ENCODE data around the gene HIVEP3.

GRCh38 chr1:41727749-41728115 is 191.0 kb downstream of the HIVEP3 start:
- TF ChIP-seq, protein P1, sequence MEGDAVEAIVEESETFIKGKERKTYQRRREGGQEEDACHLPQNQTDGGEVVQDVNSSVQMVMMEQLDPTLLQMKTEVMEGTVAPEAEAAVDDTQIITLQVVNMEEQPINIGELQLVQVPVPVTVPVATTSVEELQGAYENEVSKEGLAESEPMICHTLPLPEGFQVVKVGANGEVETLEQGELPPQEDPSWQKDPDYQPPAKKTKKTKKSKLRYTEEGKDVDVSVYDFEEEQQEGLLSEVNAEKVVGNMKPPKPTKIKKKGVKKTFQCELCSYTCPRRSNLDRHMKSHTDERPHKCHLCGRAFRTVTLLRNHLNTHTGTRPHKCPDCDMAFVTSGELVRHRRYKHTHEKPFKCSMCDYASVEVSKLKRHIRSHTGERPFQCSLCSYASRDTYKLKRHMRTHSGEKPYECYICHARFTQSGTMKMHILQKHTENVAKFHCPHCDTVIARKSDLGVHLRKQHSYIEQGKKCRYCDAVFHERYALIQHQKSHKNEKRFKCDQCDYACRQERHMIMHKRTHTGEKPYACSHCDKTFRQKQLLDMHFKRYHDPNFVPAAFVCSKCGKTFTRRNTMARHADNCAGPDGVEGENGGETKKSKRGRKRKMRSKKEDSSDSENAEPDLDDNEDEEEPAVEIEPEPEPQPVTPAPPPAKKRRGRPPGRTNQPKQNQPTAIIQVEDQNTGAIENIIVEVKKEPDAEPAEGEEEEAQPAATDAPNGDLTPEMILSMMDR (IDR thresholded peaks at IDR 0.05; ENCODE audit: low read length), result no peak
- TF ChIP-seq EZH2 (optimal IDR thresholded peaks at IDR 0.05; ENCODE audit: low read depth, low read length), result no peak
